ENCODE results near the gene RPS3.

GRCh38 chr11:75428989-75429640, 29.8 kb downstream of the RPS3 start:
- TF ChIP-seq, protein P1, sequence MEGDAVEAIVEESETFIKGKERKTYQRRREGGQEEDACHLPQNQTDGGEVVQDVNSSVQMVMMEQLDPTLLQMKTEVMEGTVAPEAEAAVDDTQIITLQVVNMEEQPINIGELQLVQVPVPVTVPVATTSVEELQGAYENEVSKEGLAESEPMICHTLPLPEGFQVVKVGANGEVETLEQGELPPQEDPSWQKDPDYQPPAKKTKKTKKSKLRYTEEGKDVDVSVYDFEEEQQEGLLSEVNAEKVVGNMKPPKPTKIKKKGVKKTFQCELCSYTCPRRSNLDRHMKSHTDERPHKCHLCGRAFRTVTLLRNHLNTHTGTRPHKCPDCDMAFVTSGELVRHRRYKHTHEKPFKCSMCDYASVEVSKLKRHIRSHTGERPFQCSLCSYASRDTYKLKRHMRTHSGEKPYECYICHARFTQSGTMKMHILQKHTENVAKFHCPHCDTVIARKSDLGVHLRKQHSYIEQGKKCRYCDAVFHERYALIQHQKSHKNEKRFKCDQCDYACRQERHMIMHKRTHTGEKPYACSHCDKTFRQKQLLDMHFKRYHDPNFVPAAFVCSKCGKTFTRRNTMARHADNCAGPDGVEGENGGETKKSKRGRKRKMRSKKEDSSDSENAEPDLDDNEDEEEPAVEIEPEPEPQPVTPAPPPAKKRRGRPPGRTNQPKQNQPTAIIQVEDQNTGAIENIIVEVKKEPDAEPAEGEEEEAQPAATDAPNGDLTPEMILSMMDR (IDR thresholded peaks at IDR 0.05; ENCODE audit: poor library complexity), result no peak
- peak; percentile 0 for TF ChIP-seq EZH2 (IDR thresholded peaks at IDR 0.05; ENCODE audit: borderline replicate concordance)
- no peak for TF ChIP-seq EZH2phosphoT487 (IDR thresholded peaks at IDR 0.05; ENCODE audit: low read depth, severe bottlenecking, unreplicated experiment)

Measured in hepatocyte (in vitro differentiated cells).